Activated CD4-positive, alpha-beta T cell treated with anti-CD3 and anti-CD28 coated beads, Interleukin-2, Interleukin-6, amounts not matched to agents 100 ng/mL and 50 ng/mL, durations not matched to agents 16 hours and 8 hours (primary cell): ENCODE results near the gene PLSCR4.
"Not testable (repeated sequence)": the region's sequence is repeated elsewhere in the genome, so short reads cannot be mapped to it uniquely, and the experiment has no call there.

Source experiments
- DNase-seq: peaks from one replicate; pipeline ENCODE4 v3.0.0-alpha.2; 2020

Gene PLSCR4

GRCh38 chr3:146250449-146251382 lies at the start of gene PLSCR4:
Gene PLSCR4 (minus strand): TSS chr3:146251105. CDS start chr3:146222071, 29,034 bp downstream.
- DNase-seq: peak; percentile 15

- DNase-seq: not testable (repeated sequence)
Observed at GRCh38 chr3:146293401-146293800, 42.5 kb upstream of the PLSCR4 start.

GRCh38 chr3:146283781-146284445 lies 33.0 kb upstream of the PLSCR4 start:
- DNase-seq: no peak

- no peak for DNase-seq
Observed at GRCh38 chr3:146280864-146281263, 30.0 kb upstream of the PLSCR4 start.

- DNase-seq: no peak
Observed at GRCh38 chr3:146279951-146280350, 29.0 kb upstream of the PLSCR4 start.

GRCh38 chr3:146279013-146279412 lies 28.1 kb upstream of the PLSCR4 start:
- no peak for DNase-seq

- DNase-seq: no peak
Observed at GRCh38 chr3:146277953-146278631, 27.2 kb upstream of the PLSCR4 start.

GRCh38 chr3:146275476-146275875 lies 24.6 kb upstream of the PLSCR4 start:
- no peak for DNase-seq

- no peak for DNase-seq
Observed at GRCh38 chr3:146274833-146275232, 23.9 kb upstream of the PLSCR4 start.

GRCh38 chr3:146273721-146274407 lies 23.0 kb upstream of the PLSCR4 start:
- no peak for DNase-seq

DNA sequence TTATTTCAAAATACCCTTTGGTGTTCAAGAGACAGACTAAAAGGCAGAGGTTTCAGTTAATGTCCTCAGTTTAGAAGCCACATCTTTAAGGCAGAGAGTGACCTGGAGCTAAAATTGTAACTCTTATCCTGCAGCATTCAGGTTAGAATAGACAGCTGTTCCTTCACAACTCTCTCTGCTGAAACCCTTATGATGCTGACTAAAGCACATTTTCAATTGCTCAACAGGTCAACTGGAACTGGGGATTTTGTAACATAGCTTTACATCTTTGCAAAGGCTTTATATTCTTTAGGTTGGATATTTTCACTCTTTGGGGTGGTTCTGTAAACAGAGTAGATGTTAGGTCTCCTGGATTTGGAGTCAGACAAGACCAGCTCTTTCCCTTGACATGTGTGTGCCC lies 20.3 kb upstream of the PLSCR4 start:
- no peak for DNase-seq

- DNase-seq: no peak
Observed at GRCh38 chr3:146269271-146269670, 18.4 kb upstream of the PLSCR4 start.

- DNase-seq: no peak
Observed at GRCh38 chr3:146268535-146269219, 17.8 kb upstream of the PLSCR4 start.

- no peak for DNase-seq
Observed at GRCh38 chr3:146265720-146266119, 14.8 kb upstream of the PLSCR4 start.

DNA sequence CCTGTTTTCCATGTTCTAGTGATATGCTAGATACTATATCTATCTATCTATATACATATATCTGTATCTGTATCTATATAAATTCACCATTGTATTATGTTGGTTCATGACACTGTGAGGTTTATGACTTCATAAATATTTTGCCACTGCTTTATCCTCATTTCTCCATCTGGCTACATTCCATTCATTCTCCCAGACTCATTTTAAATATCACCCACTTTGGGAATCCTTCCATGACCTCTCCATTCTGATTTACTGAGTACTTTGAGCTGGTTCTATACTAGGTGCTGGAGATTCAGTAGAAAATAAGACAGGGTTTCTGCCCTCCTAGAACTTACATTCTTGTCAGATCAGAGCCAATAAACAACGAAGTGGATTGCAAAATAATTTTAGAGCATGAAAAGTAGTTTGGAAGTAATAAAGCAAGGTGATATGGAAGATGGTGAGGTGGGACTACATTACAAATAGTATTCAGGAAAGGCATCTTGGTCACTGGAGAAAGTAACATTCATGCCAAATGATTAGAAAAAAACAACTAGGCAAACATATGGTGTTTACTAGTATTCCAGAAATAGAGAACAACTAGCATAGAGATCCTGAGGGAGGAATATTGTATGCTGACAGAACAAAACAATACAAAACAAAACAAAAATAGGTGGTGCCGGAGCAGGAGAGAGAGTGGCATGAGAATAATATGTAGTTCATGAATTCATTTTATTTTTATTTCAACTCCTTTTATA lies 11.6 kb upstream of the PLSCR4 start:
- no peak for DNase-seq

GRCh38 chr3:146259880-146260589 lies 9.1 kb upstream of the PLSCR4 start:
- DNase-seq: no peak

DNA sequence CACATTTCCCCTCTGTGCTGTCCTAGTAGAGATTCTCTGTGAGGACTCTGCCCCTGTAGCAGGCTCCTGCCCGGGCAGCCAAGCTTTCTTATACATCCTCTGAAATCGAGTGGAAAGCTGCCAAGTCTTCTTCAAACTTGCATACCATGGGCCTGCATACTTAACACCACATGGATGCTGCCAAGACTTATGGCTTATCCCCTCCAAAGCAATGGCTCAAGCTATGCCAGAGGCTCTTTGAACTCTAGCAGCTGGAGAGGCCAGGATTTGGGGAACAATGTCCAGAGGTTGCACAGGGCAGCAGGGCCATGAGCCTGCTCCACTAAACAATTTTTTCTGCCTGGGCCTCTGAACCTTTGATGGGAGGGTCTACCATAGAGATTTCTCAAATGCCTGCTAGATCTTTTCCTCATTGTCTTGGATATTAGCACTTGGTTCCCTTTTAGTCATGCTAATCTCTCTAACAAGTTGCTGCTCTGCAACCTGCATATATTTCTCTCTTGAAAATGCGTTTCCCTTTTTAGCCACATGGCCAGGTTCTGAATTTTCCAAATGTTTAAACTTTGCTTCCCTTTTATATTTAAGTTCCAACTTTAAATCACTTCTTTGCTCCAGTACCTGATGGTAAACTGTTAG lies 6.1 kb upstream of the PLSCR4 start:
- DNase-seq: no peak

- DNase-seq: not testable (repeated sequence)
Observed at GRCh38 chr3:146252445-146252844, 1.5 kb upstream of the PLSCR4 start.

GRCh38 chr3:146249921-146250320 lies 984 bp downstream of the PLSCR4 start:
- no peak for DNase-seq

GRCh38 chr3:146247911-146248310 lies 3.0 kb downstream of the PLSCR4 start:
- no peak for DNase-seq
